Tibial nerve (tissue), 4 donors: ENCODE results near the gene TTC7B.

Experiments
- CTCF ChIP-seq, 5 experiments: fragments of 200-600 bp in 3 of 5; fragments of 450-650 bp in 2 of 5; sonication (generic) in 3 of 5; IDR thresholded peaks; one replicate each; pipeline ENCODE4 v1.5.1; 2016 to 2019; ENCODE audit warnings: antibody characterized with exemption in 5 of 5, mild to moderate bottlenecking in 3 of 5, moderate library complexity in 2 of 5
- EP300 ChIP-seq, 2 donors: sonication (generic); formaldehyde crosslinking; IDR thresholded peaks; one replicate each; pipeline ENCODE4 v1.6.1; 2017; ENCODE audit warnings: antibody characterized with exemption in 2 of 2, mild to moderate bottlenecking in 1 of 2
- POLR2A ChIP-seq, 2 donors: fragments of 450-650 bp; IDR thresholded peaks; one replicate each; pipeline ENCODE4 v1.6.1; 2017; ENCODE audit warnings: antibody characterized with exemption in 2 of 2, mild to moderate bottlenecking in 2 of 2, moderate library complexity in 2 of 2

GRCh38 chr14:90615517-90616060, 200.6 kb downstream of the TTC7B start:
- TF ChIP-seq CTCF (IDR thresholded peaks at IDR 0.05) (no peak), EP300 (IDR thresholded peaks at IDR 0.05) (no peak), POLR2A (IDR thresholded peaks at IDR 0.05) (no peak)
